ENCODE results near the gene UBAP1. TPM values are rescaled to one million over a fixed set of nuclear protein-coding genes. Genes with fewer than 3 reads are reported as not detected.
"Not testable (repeated sequence)": the region's sequence is repeated elsewhere in the genome, so short reads cannot be mapped to it uniquely, and the experiment has no call there.

Gene UBAP1
- total RNA-seq, 1 donor from 2014 or later: 26.0 TPM

GRCh38 chr9:34292552-34292951, 113.7 kb downstream of the UBAP1 start:
- H3K27ac ChIP-seq: no peak overlapping the region
- DNase-seq (ENCODE audit: low spot score in 2 of 2): no peak
- no peaks in the 10 kb centered on the region for H3K27me3 ChIP-seq
- intact Hi-C loops (cut with DNase I): no loop called here
- no peaks in the 10 kb centered on the region for H3K4me1 ChIP-seq
- no peak for TF ChIP-seq CTCF (IDR thresholded peaks at IDR 0.05)
- H3K9me3 ChIP-seq: no peaks in the 10 kb centered on the region
- H3K36me3 ChIP-seq: no peaks in the 10 kb centered on the region
- no peak overlapping the region for H3K4me3 ChIP-seq

DNA sequence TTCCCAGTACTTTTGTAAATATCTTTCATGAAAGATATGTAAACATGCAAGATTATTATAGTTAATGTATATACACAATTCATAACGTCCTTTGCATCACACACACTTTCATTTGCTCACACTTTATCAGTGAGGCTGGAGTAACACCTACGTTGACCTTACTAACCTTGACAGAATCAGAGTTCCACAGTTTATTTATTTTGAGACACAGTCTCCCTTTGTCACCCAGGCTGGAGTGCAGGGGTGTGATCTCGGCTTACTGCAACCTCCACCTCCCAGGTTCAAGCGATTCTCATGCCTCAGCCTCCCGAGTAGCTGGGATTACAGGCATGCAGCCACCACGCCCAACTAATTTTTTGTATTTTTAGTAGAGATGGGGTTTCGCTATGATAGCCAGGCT, 122.2 kb downstream of the UBAP1 start:
- H3K9me3 ChIP-seq; intact Hi-C loops (cut with DNase I); H3K4me1 ChIP-seq; H3K27ac ChIP-seq; H3K4me3 ChIP-seq; DNase-seq (ENCODE audit: low spot score in 2 of 2); H3K36me3 ChIP-seq; H3K27me3 ChIP-seq: not testable (repeated sequence)

Other genes with a start within 250 kb of the UBAP1 start
- 15.8 TPM for gene UBAP2, start 130.2 kb upstream of the UBAP1 start, total RNA-seq
- 27.5 TPM for gene DCAF12, start 52.3 kb upstream of the UBAP1 start, total RNA-seq
- gene KIF24, start 150.2 kb downstream of the UBAP1 start, total RNA-seq: 0.21 TPM
- gene NUDT2, start 150.5 kb downstream of the UBAP1 start, total RNA-seq: not detected
- gene MYORG, start 197.9 kb downstream of the UBAP1 start, total RNA-seq: 11.0 TPM